HG02938 (cell line): ENCODE results near the gene ETFA.

ENCODE experiments used
- ATAC-seq: cut with Tn5 transposase; IDR thresholded peaks from one replicate; pipeline ENCODE4 v1.9.1; 2021; ENCODE audit warnings: mild to moderate bottlenecking, moderate library complexity; ENCODE audit not compliant: unreplicated experiment

Gene ETFA

DNA sequence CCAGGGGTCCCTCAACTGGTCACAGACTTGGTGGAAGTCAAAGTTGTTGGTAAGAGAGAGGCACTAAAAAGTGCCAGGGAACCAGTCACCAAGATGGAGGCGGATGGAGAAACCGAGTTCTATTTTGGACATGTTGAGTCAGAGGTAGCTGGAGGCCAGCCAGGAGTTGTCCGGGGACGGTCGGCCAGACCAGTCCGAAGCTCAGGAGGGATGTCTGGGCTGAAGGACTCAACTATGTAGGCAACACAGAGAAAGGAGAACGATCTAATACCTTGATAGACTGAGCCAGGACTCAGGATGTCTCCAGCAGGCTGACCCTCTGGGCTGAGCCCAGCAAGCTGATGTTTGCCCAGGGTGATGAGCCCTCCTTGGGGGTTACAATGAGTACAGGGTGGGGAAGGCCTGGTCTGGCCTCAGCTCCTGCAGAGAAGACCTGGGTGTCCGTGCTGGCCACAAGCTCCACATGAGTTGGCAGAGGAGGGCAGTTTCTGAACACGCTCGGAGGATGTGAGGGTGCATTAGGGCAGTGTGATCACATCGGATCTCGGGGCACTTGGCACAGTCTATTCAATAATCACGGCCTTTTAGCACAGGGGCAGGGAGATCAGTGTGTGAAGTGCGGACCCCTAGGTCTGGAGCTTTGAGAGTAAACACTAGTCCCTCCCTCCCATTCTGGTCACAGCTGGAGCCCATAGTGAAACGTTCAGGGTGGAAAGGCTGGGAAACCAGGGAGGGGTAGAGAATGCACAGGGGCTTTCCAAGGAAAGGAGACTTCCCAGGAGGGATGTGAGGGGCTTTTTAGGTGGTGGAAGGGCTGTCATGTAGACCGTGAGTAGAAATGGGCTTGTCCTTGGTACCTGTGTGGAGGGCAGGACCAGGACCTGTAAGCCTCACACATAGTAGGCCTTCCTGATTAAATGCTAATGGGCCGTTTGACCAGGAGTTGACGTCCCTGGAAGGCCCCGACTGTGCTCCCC is 111.9 kb downstream of the ETFA start:
- ATAC-seq = no peak

- ATAC-seq = no peak
Measured at GRCh38 chr15:76198456-76199105, 112.7 kb downstream of the ETFA start.

DNA sequence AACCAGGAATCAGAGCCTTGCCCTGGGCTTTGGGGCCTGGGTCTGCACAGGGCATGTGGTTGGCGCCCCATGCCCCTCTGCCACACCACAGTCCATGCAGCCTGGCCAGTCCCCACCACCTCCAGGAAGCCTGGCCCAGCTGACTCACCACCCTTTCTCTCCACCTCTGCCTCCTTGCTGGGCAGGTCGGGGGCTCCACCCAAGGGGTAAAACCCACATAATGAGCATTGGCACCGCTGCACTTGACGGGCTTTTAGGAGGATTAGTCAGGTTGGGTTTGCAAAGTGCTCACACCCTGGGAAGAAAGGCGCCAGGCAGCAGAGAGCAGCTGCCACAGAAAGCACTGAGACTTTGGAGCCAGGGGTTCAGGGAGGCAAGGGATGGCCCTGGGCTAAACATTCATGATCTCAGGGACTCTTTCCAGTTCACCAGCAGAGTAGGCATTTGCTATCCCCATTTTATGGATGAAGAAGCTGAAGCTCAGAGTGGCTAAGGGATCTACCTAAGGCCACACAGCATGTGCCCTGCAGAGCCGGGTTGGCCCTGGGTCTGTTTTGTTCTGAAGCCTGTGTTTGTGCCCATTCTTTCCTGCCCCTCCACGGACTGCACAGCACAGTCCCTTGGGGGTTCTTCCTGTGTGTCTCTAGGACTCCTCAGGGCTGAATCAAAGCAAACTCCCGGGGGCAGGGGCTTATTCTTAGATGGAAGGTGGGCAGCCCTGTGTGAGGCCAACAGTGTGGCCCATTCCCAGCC is 113.4 kb downstream of the ETFA start:
- ATAC-seq = no peak

GRCh38 chr15:76196269-76197231 is 114.7 kb downstream of the ETFA start:
- no peak for ATAC-seq

GRCh38 chr15:76195506-76196268 is 115.6 kb downstream of the ETFA start:
- ATAC-seq = no peak

- ATAC-seq = no peak
Measured at GRCh38 chr15:76193934-76194333, 117.3 kb downstream of the ETFA start.

GRCh38 chr15:76192715-76193114 is 118.6 kb downstream of the ETFA start:
- ATAC-seq = no peak

- no peak for ATAC-seq
Measured at GRCh38 chr15:76191539-76192244, 119.6 kb downstream of the ETFA start.

GRCh38 chr15:76190751-76191538 is 120.3 kb downstream of the ETFA start:
- ATAC-seq = peak; percentile 78

GRCh38 chr15:76190070-76190564 is 121.2 kb downstream of the ETFA start:
- ATAC-seq = no peak

DNA sequence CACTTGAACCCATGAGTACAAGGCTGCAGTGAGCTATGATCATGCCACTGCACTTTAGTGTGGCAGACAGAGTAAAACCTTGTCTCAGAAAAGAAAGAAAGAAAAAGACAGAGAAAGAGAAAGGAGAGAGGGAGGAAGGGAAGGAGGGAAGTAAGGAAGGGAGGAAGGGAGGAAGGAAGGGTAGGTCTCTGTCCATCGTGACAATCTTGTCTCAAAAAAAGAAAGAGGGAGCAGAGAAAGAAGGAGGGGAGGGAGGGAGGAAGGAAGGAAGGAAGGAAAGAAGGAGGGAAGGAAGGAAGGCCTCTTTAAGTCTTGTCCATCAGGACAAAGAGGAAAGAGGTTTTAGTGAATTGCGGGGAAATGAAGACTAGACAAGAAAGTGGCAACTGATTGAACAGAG is 122.2 kb downstream of the ETFA start:
- ATAC-seq = no peak

DNA sequence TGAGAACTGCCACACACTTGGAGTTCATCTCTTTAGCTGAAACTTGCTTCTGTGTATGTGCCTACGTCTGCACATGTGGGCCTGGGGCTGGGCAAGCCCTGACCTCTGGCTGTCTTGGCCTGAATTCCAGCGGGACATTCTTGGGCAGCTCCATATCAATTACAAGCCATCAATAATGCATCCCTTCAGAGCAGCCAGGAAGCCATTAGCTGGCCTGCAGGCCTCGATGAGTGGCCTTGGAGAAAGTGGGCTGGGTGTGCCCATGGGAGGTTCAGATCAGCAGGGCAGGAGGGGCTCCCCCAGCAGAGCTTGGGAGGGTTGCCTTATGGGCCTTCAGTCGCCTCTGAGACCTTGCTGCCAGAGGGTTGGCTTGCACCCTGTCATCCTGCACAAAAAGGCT is 124.1 kb downstream of the ETFA start:
- no peak for ATAC-seq

DNA sequence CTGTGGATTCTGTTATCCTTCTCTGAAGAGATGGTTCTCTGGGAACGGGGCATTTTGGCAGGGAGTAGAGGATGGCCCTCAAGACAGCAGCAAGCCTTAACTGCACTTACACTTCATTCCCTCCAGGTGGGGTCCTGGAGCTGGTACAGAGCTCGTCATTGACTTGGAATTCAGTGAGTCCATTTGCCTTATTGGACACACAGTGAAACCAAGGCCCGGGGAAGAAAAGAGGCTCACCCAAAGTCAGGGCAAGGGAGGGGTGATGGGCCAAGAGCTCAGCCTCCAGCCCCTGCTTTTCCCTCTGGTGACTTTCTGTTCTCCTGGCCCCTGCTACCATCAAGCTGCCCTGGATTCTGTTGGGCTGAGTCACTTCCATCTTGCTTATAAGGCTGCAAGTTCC is 125.6 kb downstream of the ETFA start:
- no peak for ATAC-seq

DNA sequence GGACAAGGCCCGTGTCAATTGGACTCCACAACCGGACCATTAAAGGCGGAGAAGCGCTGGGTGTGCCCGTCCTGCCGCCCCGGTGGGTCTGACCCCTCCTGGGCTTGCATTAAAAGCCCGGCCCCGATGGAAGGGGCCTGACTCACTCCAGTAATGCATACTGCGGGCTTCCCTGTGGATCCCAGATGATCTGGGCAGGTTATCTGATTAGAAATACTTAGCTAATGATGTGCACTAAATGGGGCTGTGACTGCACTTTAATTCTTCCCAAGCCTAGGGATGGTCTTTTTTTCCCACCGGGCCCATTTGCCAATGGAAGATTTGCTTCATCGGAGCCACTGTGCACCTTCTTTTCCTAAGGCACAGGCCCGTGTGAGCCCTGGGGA is 126.6 kb downstream of the ETFA start:
- no peak for ATAC-seq

DNA sequence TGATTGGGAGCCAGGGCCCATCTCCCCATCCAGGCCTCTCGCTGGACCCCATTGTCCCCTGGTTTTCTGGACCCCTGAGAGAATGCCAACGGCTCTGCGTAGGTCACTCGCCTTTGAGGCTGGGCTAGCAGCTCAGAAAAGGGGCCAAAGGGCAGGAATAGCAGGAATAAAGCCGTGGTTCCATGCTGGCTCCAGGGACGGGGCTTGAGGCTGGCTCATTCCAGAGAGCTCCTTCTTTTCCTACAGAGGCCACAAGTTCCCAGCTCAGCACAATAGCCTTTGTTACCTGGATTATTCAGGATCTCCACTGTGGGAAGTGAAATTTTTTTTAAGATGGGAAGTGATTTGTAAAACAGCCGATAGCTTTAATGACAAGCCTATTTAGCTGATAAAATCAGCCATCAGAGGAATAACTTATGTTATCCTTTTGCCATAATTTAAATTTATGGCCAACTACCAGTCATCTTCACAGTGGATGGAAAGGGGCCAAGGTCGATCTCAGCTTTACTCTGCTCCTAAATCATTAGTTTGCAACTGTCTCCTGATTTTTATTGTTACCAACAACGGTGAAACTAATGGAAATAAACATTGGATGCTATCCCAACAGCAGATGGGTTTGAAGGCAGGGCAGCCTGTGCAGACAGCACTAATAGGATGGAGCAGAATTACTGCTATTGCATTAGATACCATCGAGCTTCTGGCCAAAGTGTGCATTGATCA is 127.2 kb downstream of the ETFA start:
- ATAC-seq = no peak

- ATAC-seq = no peak
Measured at GRCh38 chr15:76181705-76182107, 129.6 kb downstream of the ETFA start.

- no peak for ATAC-seq
Measured at GRCh38 chr15:76180321-76180720, 130.9 kb downstream of the ETFA start.
